PFSK-1 (cell line): Measurements from ENCODE around the gene TCAP.

Source experiments
- FOXP2 ChIP-seq: optimal IDR thresholded peaks from 2 replicates; pipeline ENCODE3; 2011; ENCODE audit warnings: borderline replicate concordance, control low read depth, inconsistent platforms; ENCODE audit not compliant: insufficient read depth; ENCODE audit errors: extremely low read length, extremely low read depth
- POLR2AphosphoS5 ChIP-seq: IDR thresholded peaks from 2 replicates; pipeline ENCODE4 v1.6.1; 2012; ENCODE audit warnings: low read depth, mild to moderate bottlenecking, control low read depth, low read length, moderate library complexity
- REST ChIP-seq, 2 experiments: IDR thresholded peaks; 2 replicates each; pipeline versions ENCODE4 v1.6.1 to v1.8.0; 2011 to 2012; ENCODE audit warnings: low read depth in 2 of 2, low read length in 2 of 2, control low read depth in 1 of 2, inconsistent platforms in 1 of 2, mild to moderate bottlenecking in 1 of 2, moderate library complexity in 1 of 2; ENCODE audit not compliant: insufficient read depth in 1 of 2
- SIN3A ChIP-seq: IDR thresholded peaks from 2 replicates; pipeline ENCODE4 v1.6.1; 2012; ENCODE audit warnings: mild to moderate bottlenecking, low read length, moderate library complexity, borderline replicate concordance; ENCODE audit not compliant: insufficient read depth
- TAF1 ChIP-seq: IDR thresholded peaks from 2 replicates; pipeline ENCODE4 v1.6.1; 2012; ENCODE audit warnings: low read length, control low read depth, borderline replicate concordance; ENCODE audit not compliant: insufficient read depth

GRCh38 chr17:39676198-39676819 lies 11.2 kb downstream of the TCAP start:
- no peak for TF ChIP-seq REST (IDR thresholded peaks at IDR 0.05; ENCODE audit: insufficient read depth in 1 of 2, low read depth in 2 of 2, low read length in 2 of 2)
- no peak for TF ChIP-seq TAF1
- no peak for TF ChIP-seq POLR2AphosphoS5
- TF ChIP-seq SIN3A: no peak
- no peak for TF ChIP-seq FOXP2
